Keratinocyte (primary cell): ENCODE data around the gene FARP1.

Experiments used
- EZH2 ChIP-seq: IDR thresholded peaks from one replicate; pipeline ENCODE4 v1.6.1; 2012; ENCODE audit warnings: inconsistent platforms, mild to moderate bottlenecking, low read length, moderate library complexity
- TF ChIP-seq, protein P1 (sequence below), 3 experiments: IDR thresholded peaks in 1 of 3; conservative IDR thresholded peaks in 1 of 3; optimal IDR thresholded peaks in 1 of 3; 2 replicates in 2 of 3; 3 replicates in 1 of 3; pipeline versions ENCODE3 to v1.5.1; 2011; ENCODE audit warnings: low read length in 3 of 3, mild to moderate bottlenecking in 3 of 3, moderate library complexity in 2 of 3, control low read depth in 1 of 3, inconsistent platforms in 1 of 3; ENCODE audit not compliant: insufficient read depth in 2 of 3; ENCODE audit errors: extremely low read depth in 1 of 3

- TF ChIP-seq, protein P1, sequence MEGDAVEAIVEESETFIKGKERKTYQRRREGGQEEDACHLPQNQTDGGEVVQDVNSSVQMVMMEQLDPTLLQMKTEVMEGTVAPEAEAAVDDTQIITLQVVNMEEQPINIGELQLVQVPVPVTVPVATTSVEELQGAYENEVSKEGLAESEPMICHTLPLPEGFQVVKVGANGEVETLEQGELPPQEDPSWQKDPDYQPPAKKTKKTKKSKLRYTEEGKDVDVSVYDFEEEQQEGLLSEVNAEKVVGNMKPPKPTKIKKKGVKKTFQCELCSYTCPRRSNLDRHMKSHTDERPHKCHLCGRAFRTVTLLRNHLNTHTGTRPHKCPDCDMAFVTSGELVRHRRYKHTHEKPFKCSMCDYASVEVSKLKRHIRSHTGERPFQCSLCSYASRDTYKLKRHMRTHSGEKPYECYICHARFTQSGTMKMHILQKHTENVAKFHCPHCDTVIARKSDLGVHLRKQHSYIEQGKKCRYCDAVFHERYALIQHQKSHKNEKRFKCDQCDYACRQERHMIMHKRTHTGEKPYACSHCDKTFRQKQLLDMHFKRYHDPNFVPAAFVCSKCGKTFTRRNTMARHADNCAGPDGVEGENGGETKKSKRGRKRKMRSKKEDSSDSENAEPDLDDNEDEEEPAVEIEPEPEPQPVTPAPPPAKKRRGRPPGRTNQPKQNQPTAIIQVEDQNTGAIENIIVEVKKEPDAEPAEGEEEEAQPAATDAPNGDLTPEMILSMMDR (optimal IDR thresholded peaks at IDR 0.05 in 1 of 3, IDR thresholded peaks at IDR 0.05 in 1 of 3, conservative IDR thresholded peaks at IDR 0.05 in 1 of 3; ENCODE audit: extremely low read depth in 1 of 3, insufficient read depth in 2 of 3, low read length in 3 of 3), result no peak
- TF ChIP-seq EZH2, result no peak
These were observed 155.7 kb downstream of the FARP1 start for GRCh38 chr13:98298599-98298998.
